HepG2 (cell line): ENCODE results near the gene PIEZO1. TPM values are rescaled to one million over a fixed set of nuclear protein-coding genes. Genes with fewer than 3 reads are reported as not detected.

Experiments
- ATF7-NPFF ChIP-seq: sonication (generic); formaldehyde crosslinking; IDR thresholded peaks from 2 replicates; pipeline ENCODE4 v1.8.1; 2023; ENCODE audit warnings: mild to moderate bottlenecking, low read depth, missing genetic modification reagents, moderate library complexity
- CREB3 ChIP-seq: sonication (generic); formaldehyde crosslinking; IDR thresholded peaks from 2 replicates; pipeline ENCODE4 v1.5.0; 2020; ENCODE audit warnings: missing genetic modification reagents
- DNMT1 ChIP-seq: sonication (generic); formaldehyde crosslinking; IDR thresholded peaks from 2 replicates; pipeline ENCODE4 v1.5.1; 2020; ENCODE audit warnings: mild to moderate bottlenecking, missing genetic modification reagents
- GATA4 ChIP-seq: sonication (generic); IDR thresholded peaks from 2 replicates; pipeline ENCODE4 v1.6.1; 2016; ENCODE audit warnings: antibody characterized with exemption, low read depth, borderline replicate concordance
- GPBP1L1 ChIP-seq: sonication (generic); formaldehyde crosslinking; IDR thresholded peaks from 2 replicates; pipeline ENCODE4 v1.5.0; 2020; ENCODE audit warnings: mild to moderate bottlenecking, missing genetic modification reagents
- MXI1 ChIP-seq: IDR thresholded peaks from 3 replicates; pipeline ENCODE4 v1.6.1; 2012; ENCODE audit warnings: low read depth, low read length, inconsistent platforms, borderline replicate concordance
- PHF20 ChIP-seq: sonication (generic); formaldehyde crosslinking; IDR thresholded peaks from 2 replicates; pipeline ENCODE4 v1.5.0; 2020; ENCODE audit warnings: mild to moderate bottlenecking, missing genetic modification reagents
- POGZ ChIP-seq: sonication (generic); formaldehyde crosslinking; IDR thresholded peaks from 2 replicates; pipeline ENCODE4 v1.4.0; 2020; ENCODE audit warnings: mild to moderate bottlenecking, missing genetic modification reagents
- RARG ChIP-seq: sonication (generic); formaldehyde crosslinking; IDR thresholded peaks from 2 replicates; pipeline ENCODE4 v1.4.0; 2020; ENCODE audit warnings: low read depth, mild to moderate bottlenecking, missing genetic modification reagents
- RFXANK ChIP-seq: IDR thresholded peaks from 2 replicates; pipeline ENCODE4 v1.6.1; 2016
- SIX1 ChIP-seq: sonication (generic); formaldehyde crosslinking; IDR thresholded peaks from 2 replicates; pipeline ENCODE4 v1.4.0; 2020; ENCODE audit warnings: missing genetic modification reagents, borderline replicate concordance
- SMAD9 ChIP-seq: sonication (generic); formaldehyde crosslinking; IDR thresholded peaks from 2 replicates; pipeline ENCODE4 v1.5.1; 2020; ENCODE audit warnings: mild to moderate bottlenecking, missing genetic modification reagents
- TBP ChIP-seq: sonication (generic); formaldehyde crosslinking; IDR thresholded peaks from 2 replicates; pipeline ENCODE4 v1.5.0; 2020; ENCODE audit warnings: missing genetic modification reagents
- TMF1 ChIP-seq: sonication (generic); formaldehyde crosslinking; IDR thresholded peaks from 2 replicates; pipeline ENCODE4 v1.8.1; 2022; ENCODE audit warnings: low read depth, missing genetic modification reagents
- ZNF205 ChIP-seq: IDR thresholded peaks from 2 replicates; pipeline ENCODE4 v1.6.1; 2018; ENCODE audit warnings: missing biosample characterization, missing genetic modification reagents
- ZNF235 ChIP-seq: sonication (generic); formaldehyde crosslinking; IDR thresholded peaks from 2 replicates; pipeline ENCODE4 v1.8.1; 2023; ENCODE audit warnings: mild to moderate bottlenecking, missing genetic modification reagents, borderline replicate concordance
- ZNF317 ChIP-seq: sonication (generic); formaldehyde crosslinking; IDR thresholded peaks from 2 replicates; pipeline ENCODE4 v1.5.0; 2020; ENCODE audit warnings: mild to moderate bottlenecking, missing genetic modification reagents
- ZNF451 ChIP-seq: sonication (generic); formaldehyde crosslinking; IDR thresholded peaks from 2 replicates; pipeline ENCODE4 v1.5.0; 2020; ENCODE audit warnings: mild to moderate bottlenecking, missing genetic modification reagents
- ZNF598 ChIP-seq: sonication (generic); formaldehyde crosslinking; IDR thresholded peaks from 2 replicates; pipeline ENCODE4 v1.5.1; 2020; ENCODE audit warnings: mild to moderate bottlenecking, missing genetic modification reagents, borderline replicate concordance
- ZNF646 ChIP-seq: sonication (generic); formaldehyde crosslinking; IDR thresholded peaks from 2 replicates; pipeline ENCODE4 v1.9.0; 2021; ENCODE audit warnings: mild to moderate bottlenecking, missing genetic modification reagents
- ZSCAN12 ChIP-seq: sonication (generic); formaldehyde crosslinking; IDR thresholded peaks from 2 replicates; pipeline ENCODE4 v1.9.0; 2021; ENCODE audit warnings: mild to moderate bottlenecking, missing genetic modification reagents
- polyA plus RNA-seq, 8 experiments: library from polyadenylated mRNA; depleted of rRNA in 3 of 8; stranded (reverse) in 7 of 8; unstranded in 1 of 8; fragments of >200 nt; fragmentation: Illumina TruSeq in 4 of 8; extraction: Trizol in 4 of 8; gene quantifications; 2 replicates each; pipeline versions ENCODE4 v1.2.1 to v1.2.3, GENCODE V29; 2011 to 2016; ENCODE audit warnings: low read depth in 4 of 8, missing spikeins in 1 of 8, mixed read lengths in 1 of 8; ENCODE audit not compliant: insufficient read depth in 1 of 8
- total RNA-seq, 5 experiments: library from RNA; depleted of rRNA; stranded (reverse); fragments of >200 nt; fragmentation: Illumina TruSeq; extraction: Trizol; gene quantifications; 2 replicates each; pipeline ENCODE4 v1.2.3, GENCODE V29; 2016; ENCODE audit warnings: low read depth in 1 of 5

The PIEZO1 gene
- total and polyA plus RNA-seq, 2 of the 13 experiments (the other 11 are each of a cell fraction or from before 2014, with no cell fraction given), result 67.9 to 85.0 TPM

GRCh38 chr16:88793251-88793954 is 8.4 kb upstream of the PIEZO1 start (continued):
- TF ChIP-seq ZNF646 (CRISPR knock-in tag), result no peak
- TF ChIP-seq SMAD9 (CRISPR knock-in tag), result no peak
- TF ChIP-seq RARG (CRISPR knock-in tag), result no peak
- TF ChIP-seq ZNF598, result peak; percentile 77; the same call in 1 of the 2 replicates
- TF ChIP-seq DNMT1, result no peak
- 0 out of 3 replicates have a peak, but pooled peaks have one; percentile 21 for TF ChIP-seq MXI1
- no peak for TF ChIP-seq ZSCAN12
- no peak for TF ChIP-seq ZNF317 (CRISPR knock-in tag)
- no peak for TF ChIP-seq RFXANK (CRISPR knock-in tag)
- no peak for TF ChIP-seq CREB3
- TF ChIP-seq GATA4, result no peak
- no peak; the same call in none of the 2 replicates for TF ChIP-seq POGZ (CRISPR knock-in tag)
- TF ChIP-seq GPBP1L1 (CRISPR knock-in tag), result no peak
- TF ChIP-seq ZNF235 (CRISPR knock-in tag), result no peak
- TF ChIP-seq ATF7-NPFF (CRISPR knock-in tag), result no peak; the same call in 1 of the 2 replicates
- no peak for TF ChIP-seq ZNF205 (CRISPR knock-in tag)
- TF ChIP-seq ZNF451, result no peak
- TF ChIP-seq TBP (CRISPR knock-in tag), result no peak
- TF ChIP-seq PHF20 (CRISPR knock-in tag), result no peak
- no peak for TF ChIP-seq TMF1 (CRISPR knock-in tag)
- TF ChIP-seq SIX1 (CRISPR knock-in tag), result no peak
